CD4-positive, alpha-beta T cell treated with Interleukin-12 subunit alpha and Interleukin-12 subunit beta, for 1 hour (primary cell): Measurements from ENCODE around the gene SLC35C1.

ENCODE experiments used
- DNase-seq: peaks from one replicate; pipeline ENCODE4 v3.0.0-alpha.2; 2020

Gene SLC35C1

GRCh38 chr11:45804761-45805304 lies at the start of gene SLC35C1:
TSS of gene SLC35C1 (plus strand) at chr11:45805149. CDS start at chr11:45805802, 653 bp downstream.
- DNase-seq: peak; percentile 95

- no peak for DNase-seq
These were observed 49.6 kb upstream of the SLC35C1 start for GRCh38 chr11:45755281-45755859.

- DNase-seq: no peak
These were observed 48.5 kb upstream of the SLC35C1 start for GRCh38 chr11:45756384-45757010.

GRCh38 chr11:45757672-45758071 lies 47.3 kb upstream of the SLC35C1 start:
- DNase-seq: no peak

GRCh38 chr11:45761659-45762058 lies 43.3 kb upstream of the SLC35C1 start:
- DNase-seq: no peak

GRCh38 chr11:45765107-45765668 lies 39.8 kb upstream of the SLC35C1 start:
- DNase-seq: no peak

GRCh38 chr11:45765836-45766235 lies 39.1 kb upstream of the SLC35C1 start:
- no peak for DNase-seq

- no peak for DNase-seq
These were observed 38.5 kb upstream of the SLC35C1 start for GRCh38 chr11:45766469-45766868.

- no peak for DNase-seq
These were observed 36.5 kb upstream of the SLC35C1 start for GRCh38 chr11:45768486-45768885.

- no peak for DNase-seq
These were observed 35.0 kb upstream of the SLC35C1 start for GRCh38 chr11:45769960-45770359.

- DNase-seq: peak; percentile 73
These were observed 33.8 kb upstream of the SLC35C1 start for GRCh38 chr11:45771193-45771565.

GRCh38 chr11:45771566-45772448 lies 33.1 kb upstream of the SLC35C1 start:
- DNase-seq: peak; percentile 81

GRCh38 chr11:45772449-45772774 lies 32.5 kb upstream of the SLC35C1 start:
- DNase-seq: no peak

- DNase-seq: no peak
These were observed 31.8 kb upstream of the SLC35C1 start for GRCh38 chr11:45772986-45773785.

GRCh38 chr11:45773786-45774655 lies 30.9 kb upstream of the SLC35C1 start:
- no peak for DNase-seq

GRCh38 chr11:45774786-45775185 lies 30.2 kb upstream of the SLC35C1 start:
- no peak for DNase-seq

- DNase-seq: no peak
These were observed 27.6 kb upstream of the SLC35C1 start for GRCh38 chr11:45777127-45777969.

GRCh38 chr11:45778341-45778740 lies 26.6 kb upstream of the SLC35C1 start:
- no peak for DNase-seq

- DNase-seq: no peak
These were observed 25.3 kb upstream of the SLC35C1 start for GRCh38 chr11:45779602-45780001.

GRCh38 chr11:45786272-45786671 lies 18.7 kb upstream of the SLC35C1 start:
- DNase-seq: no peak

- no peak for DNase-seq
These were observed 16.1 kb upstream of the SLC35C1 start for GRCh38 chr11:45788887-45789286.
